LNCaP clone FGC (cell line): ENCODE results near the gene TARS3.

ENCODE experiments used
- DNase-seq: peaks from one replicate; pipeline ENCODE4 v3.0.0-alpha.2; 2011; ENCODE audit warnings: low read depth
- H3K4me3 ChIP-seq: 2 replicates; pipeline ENCODE4 v1.5.1; 2011; ENCODE audit warnings: mild to moderate bottlenecking, low read depth, low read length, control low read depth
- CTCF ChIP-seq: IDR thresholded peaks from 2 replicates; pipeline ENCODE4 v1.5.1; 2012; ENCODE audit warnings: mild to moderate bottlenecking; ENCODE audit not compliant: control insufficient read depth, insufficient read depth; ENCODE audit errors: extremely low read depth

TARS3 gene

GRCh38 chr15:101613130-101614000, 110.9 kb downstream of the TARS3 start:
- DNase-seq: peak; percentile 62
- no peak overlapping the region for H3K4me3 ChIP-seq
- TF ChIP-seq CTCF: no peak

GRCh38 chr15:101612676-101613075, 111.6 kb downstream of the TARS3 start:
- TF ChIP-seq CTCF: no peak
- H3K4me3 ChIP-seq: no peak overlapping the region
- no peak for DNase-seq

GRCh38 chr15:101611580-101612299, 112.5 kb downstream of the TARS3 start:
- H3K4me3 ChIP-seq: no peak overlapping the region
- TF ChIP-seq CTCF: no peak
- DNase-seq: no peak

- TF ChIP-seq CTCF: no peak
- no peak overlapping the region for H3K4me3 ChIP-seq
- no peak for DNase-seq
These were observed 113.3 kb downstream of the TARS3 start for GRCh38 chr15:101611007-101611406.

GRCh38 chr15:101610611-101611000, 113.7 kb downstream of the TARS3 start:
- no peak overlapping the region for H3K4me3 ChIP-seq
- no peak for TF ChIP-seq CTCF
- no peak for DNase-seq

GRCh38 chr15:101609742-101610610, 114.3 kb downstream of the TARS3 start:
- no peak for TF ChIP-seq CTCF
- no peak overlapping the region for H3K4me3 ChIP-seq
- DNase-seq: no peak
